RPMI7951 (cell line): Measurements from ENCODE around the gene ATP5F1E. TPM values are rescaled to one million over a fixed set of nuclear protein-coding genes. Genes with fewer than 3 reads are reported as not detected.

Experiments used
- DNase-seq: peaks from one replicate; pipeline ENCODE4 v3.0.0-alpha.2; 2012; ENCODE audit warnings: low read depth
- total RNA-seq: library from RNA; depleted of rRNA; stranded (reverse); fragments of >200 nt; shearing (Covaris generic); gene quantifications from 2 replicates; pipeline ENCODE4 v1.2.3, GENCODE V29; 2014

The ATP5F1E gene
- total RNA-seq, 1 experiment from 2014 or later, result 138 TPM

- no peak for DNase-seq
Observed at GRCh38 chr20:59005523-59006166, 26.5 kb downstream of the ATP5F1E start.

DNA sequence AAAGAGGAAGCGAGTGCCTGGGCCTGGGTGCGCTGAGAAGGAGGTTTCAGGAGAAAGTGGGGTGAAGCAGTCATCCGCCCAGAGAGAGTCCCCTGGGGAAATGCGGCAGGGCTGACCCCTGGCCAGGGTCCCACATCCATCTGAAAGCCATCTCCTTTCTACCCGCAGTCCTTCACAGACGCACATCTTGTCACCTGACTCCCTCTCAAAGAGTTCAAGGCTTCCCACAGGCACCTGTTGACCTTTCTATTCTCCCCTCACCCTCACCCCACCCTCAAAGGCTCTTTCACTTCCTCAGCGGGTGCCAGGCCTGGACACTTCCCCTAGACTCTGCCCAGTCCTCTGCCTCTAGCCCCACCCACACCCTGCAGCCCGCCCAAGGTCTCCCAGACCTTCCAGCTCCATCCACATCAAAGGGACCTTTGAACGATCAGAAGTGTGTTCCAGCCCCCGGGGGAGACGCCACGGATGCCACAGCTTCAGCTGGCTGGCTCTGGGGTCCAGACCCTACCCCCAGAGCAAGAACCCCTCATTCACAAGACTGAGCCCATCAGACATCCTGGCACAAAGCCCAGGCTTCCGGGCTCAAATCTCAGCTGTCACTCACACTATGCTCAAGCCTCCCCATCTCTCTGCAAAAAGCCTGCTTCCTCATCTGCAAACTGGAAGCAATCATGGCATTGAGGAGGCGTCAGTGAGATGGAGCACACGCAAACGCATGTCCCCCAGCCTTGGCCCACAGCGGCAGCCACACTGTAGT, 27.2 kb downstream of the ATP5F1E start:
- peak; percentile 60 for DNase-seq

- DNase-seq, result no peak
Observed at GRCh38 chr20:59004493-59004762, 27.7 kb downstream of the ATP5F1E start.

DNA sequence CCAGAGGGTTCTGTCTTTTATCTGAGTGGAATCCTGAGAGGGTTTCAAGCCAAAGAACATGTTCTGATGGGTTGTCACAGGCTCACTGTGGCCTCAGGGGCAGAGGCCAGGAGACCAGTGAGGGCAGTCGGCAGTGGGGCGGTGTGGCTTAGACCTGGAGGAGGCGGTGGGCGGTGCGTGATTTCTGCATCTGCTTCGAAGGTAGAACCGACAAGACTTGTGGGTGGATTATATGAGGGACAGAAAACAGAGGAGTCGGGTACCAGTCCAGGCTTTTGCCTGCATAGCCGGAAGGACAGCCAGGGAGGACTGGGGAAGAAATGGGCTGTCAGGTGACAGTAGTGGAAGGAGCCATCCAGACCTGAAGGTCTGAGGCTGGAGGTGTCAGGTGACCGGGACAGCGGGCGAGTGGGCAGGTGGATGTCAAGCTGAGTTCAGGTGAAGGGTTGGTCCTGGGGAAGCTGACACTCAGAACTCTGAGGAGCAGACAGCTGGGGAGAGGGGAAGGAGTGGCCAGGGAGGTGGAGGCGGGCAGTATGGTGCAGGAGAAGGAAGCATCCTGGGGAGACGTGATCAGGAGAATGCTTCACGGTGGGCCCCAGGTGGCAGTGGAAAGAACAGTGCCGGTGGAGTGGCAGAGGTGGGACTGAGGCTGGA, 28.2 kb downstream of the ATP5F1E start:
- DNase-seq, result no peak

DNA sequence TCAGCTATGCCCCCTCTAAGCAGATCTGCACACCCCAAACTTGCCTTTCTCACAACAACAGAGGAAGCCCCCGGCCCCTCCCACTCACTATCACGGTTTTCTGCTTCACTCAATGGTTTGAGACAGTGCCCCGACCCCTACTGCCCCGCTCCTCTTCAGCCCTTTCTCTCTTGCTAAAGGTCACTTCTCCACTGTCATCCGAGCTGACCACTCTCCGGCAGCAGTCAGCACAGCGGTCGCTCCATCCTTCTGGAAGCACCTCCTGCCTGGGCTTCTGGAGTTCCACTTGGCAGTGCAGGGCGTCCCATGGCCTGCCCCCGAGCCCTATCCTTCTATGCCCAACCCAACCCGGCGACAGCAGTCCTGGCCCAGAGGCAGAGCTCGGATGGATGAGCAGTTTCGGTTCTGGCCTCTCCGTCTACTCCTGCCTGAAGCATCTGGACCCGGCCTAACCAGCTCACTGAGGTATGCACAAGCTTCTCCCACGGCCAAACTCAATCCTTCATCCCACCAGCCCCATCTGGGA, 29.2 kb downstream of the ATP5F1E start:
- no peak for DNase-seq

DNA sequence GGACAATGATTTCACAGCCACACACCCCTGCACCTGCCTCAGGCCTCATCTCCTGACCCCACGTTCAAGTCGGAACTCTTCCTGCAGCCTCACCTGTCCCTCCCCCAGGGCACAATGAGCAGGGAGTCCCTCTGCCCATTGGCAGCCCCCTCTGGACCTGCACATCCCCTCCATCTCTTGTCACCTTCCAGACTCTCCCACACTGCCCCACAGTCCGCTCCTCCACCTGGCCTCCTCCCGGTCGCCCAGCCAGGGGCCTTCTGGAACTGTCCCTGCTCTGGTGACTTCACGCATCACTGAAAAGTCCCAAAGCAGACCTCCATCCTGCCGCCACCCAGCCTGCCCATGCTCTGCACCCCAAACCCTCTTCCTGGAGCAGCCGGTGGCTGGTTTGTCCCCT, 29.7 kb downstream of the ATP5F1E start:
- no peak for DNase-seq

DNA sequence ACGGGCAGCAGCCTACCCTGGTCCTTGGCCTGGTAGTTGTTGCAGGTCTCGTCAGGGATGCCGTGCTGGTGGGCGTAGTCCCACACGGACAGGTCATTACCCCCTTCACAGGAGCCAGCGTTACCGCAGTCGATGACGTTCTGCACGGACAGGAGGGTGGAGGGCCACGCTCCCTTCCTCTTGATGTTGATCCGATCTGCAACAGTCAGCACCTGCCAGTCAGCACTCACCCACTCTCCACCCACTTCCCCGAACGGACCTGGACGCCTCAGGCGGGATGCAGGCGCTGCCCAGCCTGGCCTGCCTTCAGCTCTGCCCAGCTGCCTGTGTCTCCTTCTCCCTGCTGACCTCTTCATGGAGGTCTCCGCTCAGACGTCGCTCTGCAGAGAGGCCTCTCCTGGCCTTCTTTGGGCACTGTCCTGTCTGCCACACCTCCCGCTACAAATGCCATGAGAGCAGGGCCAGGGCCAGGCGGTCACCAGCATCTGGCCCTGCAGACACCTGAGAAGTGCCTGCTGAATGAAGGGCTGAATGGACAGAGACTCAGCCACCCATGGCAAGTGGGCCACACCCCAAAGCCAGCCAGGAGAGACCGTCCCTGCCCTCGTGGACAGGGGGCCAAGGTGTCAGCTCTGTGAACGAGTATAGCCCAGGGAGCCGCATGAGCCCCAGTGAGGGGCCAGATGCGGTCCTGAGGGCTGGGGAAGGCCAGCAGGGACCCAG, 30.5 kb downstream of the ATP5F1E start:
- no peak for DNase-seq

DNA sequence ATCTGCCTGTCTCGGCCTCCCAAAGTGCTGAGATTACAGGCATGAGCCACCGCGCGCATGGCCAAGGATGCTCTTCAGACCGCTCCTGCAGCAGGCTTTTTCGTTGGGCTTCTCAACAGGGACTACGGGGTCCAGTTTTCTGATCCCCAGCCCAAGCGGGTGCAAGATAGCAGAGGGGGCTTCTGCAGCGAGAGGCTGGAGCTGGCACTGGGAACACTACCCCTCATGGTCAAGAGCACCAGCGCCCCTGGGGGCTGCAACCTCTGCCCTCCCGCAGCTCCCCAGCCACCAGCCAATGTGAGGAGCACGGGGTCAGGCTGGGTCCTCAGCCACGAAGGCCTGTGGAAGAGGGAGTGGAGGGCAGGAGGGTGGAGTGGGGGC, 31.1 kb downstream of the ATP5F1E start:
- DNase-seq, result no peak

DNA sequence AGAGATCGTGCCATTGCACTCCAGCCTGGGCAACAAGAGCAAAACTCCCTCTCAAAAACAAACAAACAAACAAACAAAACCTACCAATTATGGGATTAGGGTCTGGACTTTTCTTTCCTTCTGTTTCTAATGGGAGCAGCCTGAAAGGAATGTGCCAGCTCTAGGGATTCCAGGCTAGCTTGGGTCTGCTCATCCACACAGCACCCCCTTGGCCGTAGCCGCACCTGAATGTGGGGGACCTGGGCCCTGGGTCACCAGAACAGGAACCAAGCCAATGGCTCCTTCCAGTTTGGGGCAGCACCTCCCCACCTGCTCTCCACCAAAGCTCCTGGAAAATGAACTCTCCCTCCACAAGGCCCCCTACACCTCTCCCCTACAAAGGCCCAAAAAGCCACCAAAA, 31.8 kb downstream of the ATP5F1E start:
- no peak for DNase-seq

DNA sequence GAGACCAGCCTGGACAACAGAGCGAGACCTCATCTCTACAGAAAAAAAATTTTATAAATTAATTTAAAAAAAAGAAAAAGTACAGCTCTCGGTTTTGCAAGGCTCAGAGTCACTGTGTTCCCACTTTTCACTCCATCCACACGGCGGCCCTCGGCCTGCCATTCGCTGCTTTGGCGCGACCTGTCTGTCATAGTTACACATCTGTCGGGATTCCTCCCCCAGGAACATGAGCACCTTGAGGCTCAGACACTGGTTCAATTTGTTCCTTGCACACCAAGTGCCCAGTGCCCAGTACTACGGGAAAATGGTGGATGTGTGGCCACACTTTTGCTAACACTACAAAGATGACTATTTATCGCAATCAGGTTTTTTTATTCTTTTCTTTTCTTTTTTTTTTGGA, 33.5 kb downstream of the ATP5F1E start:
- DNase-seq, result no peak

GRCh38 chr20:58997141-58997770, 34.9 kb downstream of the ATP5F1E start:
- no peak for DNase-seq

- no peak for DNase-seq
Observed at GRCh38 chr20:58996226-58996611, 35.9 kb downstream of the ATP5F1E start.

- no peak for DNase-seq
Observed at GRCh38 chr20:58995461-58996225, 36.5 kb downstream of the ATP5F1E start.

- DNase-seq, result no peak
Observed at GRCh38 chr20:58994390-58995159, 37.6 kb downstream of the ATP5F1E start.

DNA sequence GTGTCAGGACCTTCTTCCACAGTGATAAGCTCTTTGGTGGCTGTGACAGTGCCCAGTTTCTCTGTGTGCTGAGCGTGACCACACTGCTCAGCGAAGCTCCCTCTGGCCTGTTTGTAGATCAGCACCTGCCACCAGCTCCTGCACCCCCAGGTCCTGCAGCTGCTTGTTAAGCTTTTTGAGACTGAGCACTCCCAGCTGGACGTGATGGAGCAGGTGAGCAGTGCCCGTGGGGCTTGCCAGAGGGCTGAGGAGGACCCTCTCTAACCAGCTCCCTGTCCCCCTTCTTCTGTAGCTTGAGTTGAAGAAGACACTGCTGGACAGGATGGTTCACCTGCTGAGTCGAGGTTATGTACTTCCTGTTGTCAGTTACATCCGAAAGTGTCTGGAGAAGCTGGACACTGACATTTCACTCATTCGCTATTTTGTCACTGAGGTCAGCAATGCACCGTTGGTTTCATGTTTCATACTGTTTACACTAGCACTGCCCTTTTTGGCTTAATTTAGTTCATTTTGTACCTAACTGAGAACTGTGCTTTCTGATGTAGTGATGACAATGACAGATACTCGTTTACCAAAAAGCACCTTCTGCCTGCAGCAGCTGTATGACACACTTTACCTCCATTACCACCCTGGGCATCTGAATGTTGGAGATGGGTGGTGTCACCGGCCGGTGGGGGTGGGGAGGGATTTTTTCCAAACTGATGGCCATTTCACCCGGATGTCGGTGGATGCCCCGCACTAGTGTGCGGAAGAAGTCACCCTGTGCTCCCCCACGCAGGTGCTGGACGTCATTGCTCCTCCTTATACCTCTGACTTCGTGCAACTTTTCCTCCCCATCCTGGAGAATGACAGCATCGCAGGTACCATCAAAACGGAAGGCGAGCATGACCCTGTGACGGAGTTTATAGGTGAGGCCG, 38.5 kb downstream of the ATP5F1E start:
- DNase-seq, result no peak

GRCh38 chr20:58992911-58993310, 39.2 kb downstream of the ATP5F1E start:
- no peak for DNase-seq

DNA sequence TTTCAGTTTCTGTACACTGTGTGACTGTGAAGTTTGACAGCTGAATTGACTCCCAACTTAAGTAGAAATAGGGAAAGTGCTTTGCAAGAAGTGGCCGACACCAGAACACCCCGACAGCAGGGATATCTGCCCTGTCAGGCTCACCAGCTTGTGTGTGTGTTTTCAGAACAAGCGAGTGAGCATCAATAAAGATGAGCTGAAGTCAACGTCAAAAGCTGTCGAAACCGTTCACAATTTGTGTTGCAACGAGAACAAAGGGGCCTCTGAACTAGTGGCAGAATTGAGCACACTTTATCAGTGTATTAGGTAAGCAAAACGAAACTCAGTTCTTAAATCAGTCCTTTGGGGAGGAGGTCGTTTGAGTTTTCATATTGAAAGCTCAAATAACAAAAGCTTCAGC, 40.4 kb downstream of the ATP5F1E start:
- DNase-seq, result no peak

- DNase-seq, result no peak
Observed at GRCh38 chr20:58990651-58991445, 41.3 kb downstream of the ATP5F1E start.
